WERI-Rb-1 (cell line): ENCODE measurements around the gene TNRC6C.

Experiments used
- DNase-seq: peaks from one replicate; pipeline ENCODE4 v3.0.0-alpha.2; 2020
- H3K27ac ChIP-seq: fragments of 250-450 bp; sonication (Bioruptor Pico); 2 replicates; pipeline ENCODE4 v1.5.1; 2020; ENCODE audit warnings: mild to moderate bottlenecking, moderate library complexity
- H3K27me3 ChIP-seq: fragments of 250-450 bp; sonication (Bioruptor Pico); 2 replicates; pipeline ENCODE4 v1.5.1; 2021; ENCODE audit warnings: mild to moderate bottlenecking, low read depth, moderate library complexity; ENCODE audit not compliant: insufficient read depth, severe bottlenecking
- H3K36me3 ChIP-seq: fragments of 250-450 bp; sonication (Bioruptor Pico); 2 replicates; pipeline ENCODE4 v1.5.1; 2020; ENCODE audit warnings: mild to moderate bottlenecking, moderate library complexity
- H3K4me3 ChIP-seq: 2 replicates; pipeline ENCODE4 v1.5.1; 2011; ENCODE audit warnings: low read depth, mild to moderate bottlenecking, control low read depth, low read length
- H3K9me3 ChIP-seq: fragments of 250-450 bp; sonication (Bioruptor Pico); 2 replicates; pipeline ENCODE4 v1.5.1; 2021; ENCODE audit warnings: mild to moderate bottlenecking, moderate library complexity; ENCODE audit not compliant: severe bottlenecking
- CTCF ChIP-seq: IDR thresholded peaks from 2 replicates; pipeline ENCODE4 v1.5.1; 2011; ENCODE audit warnings: low read depth, mild to moderate bottlenecking, control low read depth, inconsistent platforms, low read length

The TNRC6C gene

GRCh38 chr17:77916264-77916663 is 42.2 kb upstream of the TNRC6C start:
- Histone ChIP-seq H3K27ac (no peak overlapping the region), H3K27me3 (no peaks in the 10 kb centered on the region), H3K4me3 (no peak overlapping the region), H3K36me3 (no peaks in the 10 kb centered on the region), H3K9me3 (peaks cover 8% of the 10 kb centered on the region)
- DNase-seq = no peak
- TF ChIP-seq CTCF = no peak

DNA sequence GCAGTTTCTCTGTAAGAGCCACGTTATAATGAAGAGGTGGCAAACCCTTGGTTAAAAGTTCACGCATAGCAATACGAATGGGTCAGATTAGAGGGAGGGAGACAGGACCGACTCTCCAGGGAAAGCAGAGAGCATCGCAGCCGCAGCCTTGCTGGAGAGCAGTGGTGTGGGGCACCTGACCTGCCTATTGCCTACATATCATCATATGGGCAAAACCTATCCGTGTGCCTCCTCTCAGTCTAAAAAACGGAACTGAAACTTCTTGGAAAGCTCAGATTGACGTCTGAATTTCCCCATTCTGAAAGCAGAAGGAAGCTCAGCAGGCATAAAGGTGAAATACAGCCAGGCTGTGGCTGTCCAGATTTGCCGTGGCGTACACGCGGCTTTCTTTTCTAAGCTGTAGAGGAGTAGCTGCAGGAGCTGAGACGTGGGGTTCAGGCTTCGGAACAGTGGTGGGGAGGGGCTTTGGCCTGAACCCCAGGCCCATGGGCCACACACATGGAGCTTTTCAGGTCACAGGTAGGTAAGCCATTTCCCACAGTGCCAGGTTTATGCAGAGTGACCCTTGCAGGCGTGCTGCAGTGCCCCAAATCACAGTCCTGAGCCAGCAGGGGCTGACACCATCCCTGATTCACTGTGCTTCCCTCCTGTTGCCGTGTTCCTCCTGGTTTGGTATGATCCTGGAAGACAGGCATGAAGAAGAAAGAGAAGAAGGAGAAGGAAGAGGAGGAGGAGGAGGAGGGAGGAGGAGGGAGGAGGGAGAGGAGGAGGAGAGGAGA is 41.6 kb upstream of the TNRC6C start:
- Histone ChIP-seq H3K27me3 (no peaks in the 10 kb centered on the region), H3K36me3 (no peaks in the 10 kb centered on the region), H3K9me3 (peaks cover 5% of the 10 kb centered on the region), H3K27ac (no peak overlapping the region), H3K4me3 (0 out of 2 replicates have a peak overlapping the region, but pooled peaks have one; percentile 2)
- TF ChIP-seq CTCF = no peak
- DNase-seq = no peak

DNA sequence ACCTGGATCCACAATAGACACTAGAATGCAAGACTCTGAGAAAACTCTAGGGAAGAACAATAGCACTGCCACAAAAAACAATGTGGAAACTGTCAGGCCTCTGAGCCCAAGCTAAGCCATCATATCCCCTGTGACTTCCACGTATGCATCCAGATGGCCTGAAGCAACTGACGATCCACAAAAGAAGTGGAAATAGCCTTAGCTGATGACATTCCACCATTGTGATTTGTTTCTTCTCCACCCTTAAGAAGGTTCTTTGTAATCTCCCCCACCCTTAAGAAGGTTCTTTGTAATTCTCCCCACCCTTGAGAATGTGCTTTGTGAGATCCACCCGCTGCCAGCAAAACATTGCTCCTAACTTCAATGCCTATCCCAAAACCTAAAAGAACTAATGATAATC is 39.2 kb upstream of the TNRC6C start:
- DNase-seq = no peak
- Histone ChIP-seq H3K36me3 (no peaks in the 10 kb centered on the region), H3K27ac (no peak overlapping the region), H3K27me3 (no peaks in the 10 kb centered on the region), H3K9me3 (peaks cover 2% of the 10 kb centered on the region), H3K4me3 (no peak overlapping the region)
- no peak for TF ChIP-seq CTCF

- no peak for TF ChIP-seq CTCF
- H3K36me3 ChIP-seq = no peaks in the 10 kb centered on the region
- DNase-seq = no peak
- H3K4me3 ChIP-seq = no peak overlapping the region
- H3K27me3 ChIP-seq = no peaks in the 10 kb centered on the region
- H3K27ac ChIP-seq = no peak overlapping the region
- H3K9me3 ChIP-seq = peaks cover 2% of the 10 kb centered on the region
Observed at GRCh38 chr17:77923135-77923534, 35.4 kb upstream of the TNRC6C start.

DNA sequence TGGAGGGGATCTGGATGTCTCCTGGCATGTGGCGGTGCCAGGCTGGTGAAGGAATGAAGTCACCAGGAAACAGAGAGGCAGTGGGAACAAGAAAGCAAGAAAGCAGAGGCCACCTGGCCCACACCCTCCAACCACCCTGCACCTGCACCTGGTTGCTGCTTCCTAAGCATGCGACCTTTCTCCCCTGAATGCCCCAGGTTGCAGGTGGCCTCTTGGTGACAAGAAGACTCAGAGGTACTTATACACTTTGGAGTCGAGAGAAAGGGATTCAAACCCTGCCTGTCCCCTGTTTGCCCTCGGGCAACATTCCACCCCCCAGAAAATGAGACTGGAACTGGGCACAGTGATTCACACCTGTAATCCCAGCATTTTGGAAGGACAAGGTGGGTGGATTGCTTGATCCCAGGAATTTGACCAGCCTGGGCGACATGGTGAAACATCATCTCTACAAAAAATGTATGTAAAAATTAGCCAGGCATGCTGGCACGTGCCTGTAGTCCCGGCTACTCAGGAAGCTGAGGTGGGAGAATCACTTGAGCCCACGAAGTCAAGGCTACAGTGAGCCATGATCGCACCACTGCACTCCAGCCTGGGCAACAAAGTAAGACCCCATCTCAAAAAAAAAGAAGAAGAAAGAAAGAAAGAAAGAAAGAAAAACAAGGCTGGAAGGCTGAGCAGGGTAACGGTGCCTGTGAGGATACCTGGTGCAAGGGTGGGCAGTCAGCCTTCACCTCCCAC is 34.6 kb upstream of the TNRC6C start:
- Histone ChIP-seq H3K36me3 (no peaks in the 10 kb centered on the region), H3K9me3 (peaks cover 2% of the 10 kb centered on the region), H3K27ac (no peak overlapping the region), H3K4me3 (no peak overlapping the region), H3K27me3 (no peaks in the 10 kb centered on the region)
- TF ChIP-seq CTCF = no peak
- DNase-seq = no peak
